Activated T-cell treated with anti-CD3 and anti-CD28 coated beads, Interleukin-2, amount 50 U/mL, for 4 hours (primary cell): ENCODE results near the gene GLB1L2. TPM values are rescaled to one million over a fixed set of nuclear protein-coding genes. Genes with fewer than 3 reads are reported as not detected.
A peak's percentile ranks its signal among the peaks of the same experiment; 100 is the strongest.
"Not testable (repeated sequence)": the region's sequence is repeated elsewhere in the genome, so short reads cannot be mapped to it uniquely, and the experiment has no call there.

Source experiments
- ATAC-seq, 2 donors: fragments of 200-7000 bp; cut with Tn5 transposase; one replicate each; pipeline ENCODE4 v1.10.0; 2021
- DNase-seq: peaks from one replicate; pipeline ENCODE4 v3.0.0-alpha.2; 2020
- H3K27me3 Mint-ChIP-seq: one replicate; pipeline ENCODE4 v1.8.0; 2021; ENCODE audit warnings: low read depth, mixed read lengths
- H3K36me3 Mint-ChIP-seq: one replicate; pipeline ENCODE4 v1.8.0; 2022; ENCODE audit warnings: mixed read lengths; ENCODE audit not compliant: insufficient read depth
- H3K4me1 Mint-ChIP-seq: one replicate; pipeline ENCODE4 v1.8.0; 2021; ENCODE audit warnings: low read depth, mixed read lengths
- H3K4me3 Mint-ChIP-seq: one replicate; pipeline ENCODE4 v1.8.0; 2021; ENCODE audit warnings: mild to moderate bottlenecking, moderate library complexity, mixed read lengths
- H3K9me3 Mint-ChIP-seq: one replicate; pipeline ENCODE4 v1.8.0; 2021; ENCODE audit warnings: mixed read lengths
- total RNA-seq, 3 donors: library from RNA; stranded (reverse); gene quantifications; one replicate each; pipeline ENCODE4 v1.2.1, GENCODE V29; 2021

The GLB1L2 gene
- total RNA-seq, 3 donors from 2014 or later = 8.3 to 13.1 (median 10.2) TPM

- Mint-ChIP-seq H3K4me3 (no peak overlapping the region), H3K9me3 (peaks cover 7% of the 10 kb centered on the region), H3K36me3 (peaks cover 3% of the 10 kb centered on the region), H3K27me3 (no peaks in the 10 kb centered on the region), H3K4me1 (no peaks in the 10 kb centered on the region)
- no peak for ATAC-seq
- DNase-seq = no peak
Observed at GRCh38 chr11:134312223-134312622, 19.6 kb upstream of the GLB1L2 start.

GRCh38 chr11:134312807-134313206 lies 19.0 kb upstream of the GLB1L2 start:
- no peak for ATAC-seq

DNA sequence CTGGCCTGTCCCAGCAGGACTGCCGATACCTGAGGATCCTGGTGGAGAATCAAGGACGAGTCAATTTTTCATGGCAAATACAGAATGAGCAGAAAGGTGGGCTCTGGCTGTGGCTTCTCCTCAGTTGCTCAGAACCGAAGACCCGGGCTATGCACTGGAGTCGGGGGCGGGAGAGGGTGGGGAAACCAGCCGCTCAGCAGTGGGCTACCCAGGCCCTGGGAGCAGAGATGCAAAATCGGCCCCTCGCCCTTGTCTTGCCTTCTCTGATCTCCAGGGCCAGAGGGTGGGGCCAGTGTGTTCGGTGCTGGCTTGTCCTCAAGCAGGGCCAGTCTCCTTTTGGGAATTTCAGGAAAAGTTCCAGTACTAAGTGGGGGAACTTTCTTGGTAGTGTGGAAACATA lies 18.4 kb upstream of the GLB1L2 start:
- Mint-ChIP-seq H3K9me3 (peaks cover 16% of the 10 kb centered on the region), H3K4me1 (no peaks in the 10 kb centered on the region), H3K27me3 (no peaks in the 10 kb centered on the region), H3K36me3 (peaks cover 3% of the 10 kb centered on the region), H3K4me3 (no peak overlapping the region)
- ATAC-seq (no peak), DNase-seq (no peak)

More at GRCh38 chr11:134312807-134313206, 19.0 kb upstream of the GLB1L2 start:
- no peaks in the 10 kb centered on the region for H3K4me1 Mint-ChIP-seq
- H3K36me3 Mint-ChIP-seq = peaks cover 3% of the 10 kb centered on the region
- no peaks in the 10 kb centered on the region for H3K27me3 Mint-ChIP-seq
- DNase-seq = no peak
- H3K4me3 Mint-ChIP-seq = no peak overlapping the region
- peaks cover 12% of the 10 kb centered on the region for H3K9me3 Mint-ChIP-seq

- Mint-ChIP-seq H3K27me3 (no peaks in the 10 kb centered on the region), H3K36me3 (peaks cover 3% of the 10 kb centered on the region), H3K4me3 (no peak overlapping the region), H3K4me1 (no peaks in the 10 kb centered on the region), H3K9me3 (peaks cover 16% of the 10 kb centered on the region)
- ATAC-seq (no peak), DNase-seq (no peak)
Observed at GRCh38 chr11:134313821-134314607, 17.8 kb upstream of the GLB1L2 start.

DNA sequence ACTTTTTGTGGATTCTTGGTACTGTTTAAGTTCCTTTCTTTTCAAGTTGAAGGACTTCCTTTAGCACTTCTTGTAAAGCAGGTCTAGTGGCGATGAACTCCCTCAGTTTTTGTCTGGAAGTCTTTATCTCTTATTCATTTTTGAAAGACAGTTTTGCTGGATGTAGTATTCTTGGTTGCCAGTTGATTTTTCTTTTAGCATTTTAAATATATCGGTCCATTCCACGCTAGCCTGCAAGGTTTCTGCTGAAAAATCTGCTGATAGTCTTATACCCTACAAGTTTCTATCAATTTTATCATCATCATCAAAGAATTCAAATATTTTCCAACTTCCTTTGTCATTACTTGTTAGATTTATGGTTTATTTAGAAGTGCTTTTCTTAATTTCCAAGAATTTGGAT lies 14.7 kb upstream of the GLB1L2 start:
- DNase-seq = no peak
- Mint-ChIP-seq H3K4me1 (no peaks in the 10 kb centered on the region), H3K36me3 (peaks cover 8% of the 10 kb centered on the region), H3K9me3 (peaks cover 32% of the 10 kb centered on the region), H3K4me3 (no peak overlapping the region), H3K27me3 (peaks cover 3% of the 10 kb centered on the region)
- ATAC-seq = no peak

- not testable (repeated sequence) for ATAC-seq, DNase-seq, H3K36me3 Mint-ChIP-seq, H3K27me3 Mint-ChIP-seq, H3K4me1 Mint-ChIP-seq, H3K4me3 Mint-ChIP-seq
- H3K9me3 Mint-ChIP-seq = peaks cover 36% of the 10 kb centered on the region
Observed at GRCh38 chr11:134321373-134321772, 10.4 kb upstream of the GLB1L2 start.

GRCh38 chr11:134322553-134322952 lies 9.2 kb upstream of the GLB1L2 start:
- ATAC-seq = no peak
- Mint-ChIP-seq H3K4me3 (no peak overlapping the region), H3K9me3 (peaks cover 26% of the 10 kb centered on the region), H3K27me3 (peaks cover 3% of the 10 kb centered on the region), H3K36me3 (peaks cover 6% of the 10 kb centered on the region), H3K4me1 (no peaks in the 10 kb centered on the region)
- DNase-seq = no peak

DNA sequence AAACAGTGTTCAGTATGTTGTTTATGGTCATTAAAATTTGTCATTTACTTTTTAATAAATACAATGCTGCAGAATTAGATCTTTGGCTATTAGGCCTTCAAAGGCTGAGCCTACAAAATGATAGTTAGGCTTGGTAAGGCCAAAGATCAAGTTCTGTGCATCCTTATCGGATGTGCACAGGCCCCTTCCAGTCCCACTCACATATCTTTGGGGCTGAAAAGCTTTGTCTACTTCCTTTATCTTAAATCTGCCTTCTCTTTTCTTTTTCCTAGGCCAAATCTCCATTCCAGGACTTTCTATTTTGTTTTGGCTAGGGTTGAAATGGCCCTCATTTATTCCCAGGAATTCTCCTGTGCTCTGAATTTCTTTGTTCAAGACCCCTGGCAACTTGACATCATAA lies 3.4 kb upstream of the GLB1L2 start:
- ATAC-seq (no peak), DNase-seq (no peak)
- Mint-ChIP-seq H3K36me3 (no peaks in the 10 kb centered on the region), H3K27me3 (peaks cover 7% of the 10 kb centered on the region), H3K4me3 (no peak overlapping the region), H3K4me1 (peaks cover 9% of the 10 kb centered on the region), H3K9me3 (no peaks in the 10 kb centered on the region)

GRCh38 chr11:134330611-134331353 lies 1.0 kb upstream of the GLB1L2 start:
- H3K27me3 Mint-ChIP-seq = peaks cover 9% of the 10 kb centered on the region
- H3K9me3 Mint-ChIP-seq = no peaks in the 10 kb centered on the region
- DNase-seq (no peak), ATAC-seq (no peak)
- peaks cover 9% of the 10 kb centered on the region for H3K4me1 Mint-ChIP-seq
- no peaks in the 10 kb centered on the region for H3K36me3 Mint-ChIP-seq
- H3K4me3 Mint-ChIP-seq = peak overlapping the region; percentile 81

GRCh38 chr11:134332189-134332631 lies 422 bp downstream of the GLB1L2 start:
- Mint-ChIP-seq H3K36me3 (no peaks in the 10 kb centered on the region), H3K4me3 (peak overlapping the region; percentile 81), H3K27me3 (peaks cover 9% of the 10 kb centered on the region), H3K9me3 (no peaks in the 10 kb centered on the region), H3K4me1 (peaks cover 9% of the 10 kb centered on the region)
- DNase-seq (peak; percentile 14), ATAC-seq (peak; percentile 47 to 58)

GRCh38 chr11:134332782-134333181 lies 994 bp downstream of the GLB1L2 start:
- Mint-ChIP-seq H3K4me3 (peak overlapping the region; percentile 81), H3K27me3 (peaks cover 9% of the 10 kb centered on the region), H3K4me1 (peaks cover 9% of the 10 kb centered on the region), H3K9me3 (no peaks in the 10 kb centered on the region), H3K36me3 (no peaks in the 10 kb centered on the region)
- ATAC-seq (no peak), DNase-seq (no peak)

DNA sequence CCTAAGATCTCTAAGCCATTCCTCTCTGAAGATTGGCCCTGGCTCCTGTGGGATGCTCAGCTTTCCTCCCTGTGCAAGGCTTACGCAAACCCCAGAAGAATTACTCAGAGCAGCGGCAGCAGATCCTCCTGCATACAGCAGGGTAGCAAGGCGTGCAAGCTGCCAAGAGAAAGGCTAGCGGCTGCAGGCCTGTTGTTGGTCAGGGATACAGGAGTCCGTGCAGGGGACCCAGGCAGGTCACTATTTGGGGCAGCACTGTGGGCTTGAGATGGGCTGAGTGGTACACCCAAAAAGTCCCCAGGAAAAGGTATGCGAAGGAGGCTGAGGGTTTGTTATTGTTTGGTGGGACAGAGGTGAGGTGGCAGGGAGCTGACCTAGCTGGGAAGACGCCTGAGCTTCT lies 1.5 kb downstream of the GLB1L2 start:
- Mint-ChIP-seq H3K4me3 (peak overlapping the region; percentile 81), H3K27me3 (peaks cover 9% of the 10 kb centered on the region), H3K9me3 (no peaks in the 10 kb centered on the region), H3K4me1 (peaks cover 9% of the 10 kb centered on the region), H3K36me3 (no peaks in the 10 kb centered on the region)
- ATAC-seq = no peak
- no peak for DNase-seq

DNA sequence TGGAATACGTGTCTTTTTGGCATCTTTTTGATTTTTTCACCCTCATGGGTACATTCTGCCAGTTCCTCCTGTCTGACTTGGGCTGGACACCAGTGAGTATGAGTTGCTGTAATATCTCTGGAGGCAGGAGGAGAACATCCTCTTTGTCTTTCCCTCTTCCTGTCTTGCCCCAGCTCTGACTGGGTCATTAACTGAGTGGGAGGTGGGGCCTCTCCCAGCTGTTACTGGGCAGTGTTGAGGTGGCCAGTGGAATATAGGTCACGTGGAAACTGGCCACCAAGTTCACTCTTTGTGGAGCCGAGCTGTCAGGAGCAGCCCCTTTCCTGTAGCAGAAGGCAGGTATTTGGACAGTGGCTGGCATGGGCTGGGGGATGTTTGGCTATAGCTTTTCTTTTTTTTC lies 2.2 kb downstream of the GLB1L2 start:
- Mint-ChIP-seq H3K4me1 (peaks cover 9% of the 10 kb centered on the region), H3K4me3 (no peak overlapping the region), H3K9me3 (no peaks in the 10 kb centered on the region), H3K36me3 (no peaks in the 10 kb centered on the region), H3K27me3 (peaks cover 9% of the 10 kb centered on the region)
- no peak for ATAC-seq
- no peak for DNase-seq

DNA sequence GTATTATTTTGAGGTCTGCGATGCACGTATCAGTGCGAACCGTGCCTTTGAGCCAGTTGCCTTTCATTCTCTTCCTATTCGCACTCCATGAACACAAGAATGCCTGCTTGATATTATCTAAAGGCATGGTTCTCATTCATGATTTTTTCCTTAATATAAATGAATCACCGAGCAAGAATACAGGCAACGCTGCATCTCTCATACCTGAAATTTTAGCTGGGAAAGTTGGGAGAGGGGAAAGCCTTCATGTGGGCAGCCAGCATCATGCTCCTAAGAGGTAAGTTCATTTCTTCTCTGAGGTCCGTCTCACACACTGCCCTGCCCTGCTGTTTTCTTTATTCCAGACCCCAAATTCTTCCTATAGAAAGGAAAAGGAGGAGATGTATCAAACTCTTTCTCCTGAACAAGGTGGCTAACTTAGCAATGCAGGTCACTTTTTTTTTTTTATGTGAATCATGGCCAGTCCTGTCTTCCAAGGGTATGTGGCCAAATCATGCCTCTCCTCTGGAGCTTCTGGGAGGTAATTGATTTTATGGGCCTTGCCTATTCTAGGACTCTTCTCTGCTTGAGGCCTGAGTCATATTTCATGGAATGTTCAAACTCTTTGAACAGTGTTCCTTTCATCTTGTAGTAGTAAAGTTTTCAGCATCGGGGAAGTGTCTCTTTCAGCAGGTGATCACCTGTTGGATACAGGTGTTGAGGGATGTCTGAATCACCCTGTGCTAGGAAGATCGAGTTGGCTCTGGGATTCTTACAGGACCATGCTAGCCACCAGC lies 3.2 kb downstream of the GLB1L2 start:
- Mint-ChIP-seq H3K27me3 (peaks cover 9% of the 10 kb centered on the region), H3K4me1 (peaks cover 9% of the 10 kb centered on the region), H3K36me3 (no peaks in the 10 kb centered on the region), H3K4me3 (no peak overlapping the region), H3K9me3 (no peaks in the 10 kb centered on the region)
- DNase-seq (no peak), ATAC-seq (no peak)
